ENCODE measurements around the gene LRTM1. TPM values are rescaled to one million over a fixed set of nuclear protein-coding genes. Genes with fewer than 3 reads are reported as not detected.

LRTM1 gene
- total RNA-seq, 4 donors from 2014 or later, result not detected

- TF ChIP-seq CTCF (IDR thresholded peaks at IDR 0.05; ENCODE audit: low read depth), result no peak
Measured at GRCh38 chr3:54918516-54918915, 9.3 kb downstream of the LRTM1 start.

- no peak for TF ChIP-seq CTCF (IDR thresholded peaks at IDR 0.05; ENCODE audit: low read depth)
Measured at GRCh38 chr3:54917862-54918261, 10.0 kb downstream of the LRTM1 start.

GRCh38 chr3:54917174-54917573, 10.7 kb downstream of the LRTM1 start:
- no peak for TF ChIP-seq CTCF (IDR thresholded peaks at IDR 0.05; ENCODE audit: low read depth)

GRCh38 chr3:54916732-54917131, 11.1 kb downstream of the LRTM1 start:
- TF ChIP-seq CTCF (IDR thresholded peaks at IDR 0.05; ENCODE audit: low read depth), result no peak

- no peak for TF ChIP-seq CTCF (IDR thresholded peaks at IDR 0.05; ENCODE audit: low read depth)
Measured at GRCh38 chr3:54915976-54916375, 11.9 kb downstream of the LRTM1 start.

GRCh38 chr3:54915181-54915580, 12.7 kb downstream of the LRTM1 start:
- TF ChIP-seq CTCF (IDR thresholded peaks at IDR 0.05; ENCODE audit: low read depth), result no peak

GRCh38 chr3:54914180-54914579, 13.7 kb downstream of the LRTM1 start:
- no peak for TF ChIP-seq CTCF (IDR thresholded peaks at IDR 0.05; ENCODE audit: low read depth)
